T-helper 2 cell (primary cell): Measurements from ENCODE around the gene TAOK1.

Experiments used
- DNase-seq, 5 experiments: peaks; one replicate each; pipeline versions ENCODE4 v3.0.0 to v3.0.0-alpha.2; 2012 to 2022

TAOK1 gene

GRCh38 chr17:29597361-29598172, 207.4 kb downstream of the TAOK1 start:
- no peak for DNase-seq
